ENCODE data around the gene EEFSEC. TPM values are rescaled to one million over a fixed set of nuclear protein-coding genes. Genes with fewer than 3 reads are reported as not detected.

Gene EEFSEC
- total RNA-seq, 1 donor from 2014 or later, result 15.3 TPM

- Histone ChIP-seq H3K9me3 (no peaks in the 10 kb centered on the region), H3K36me3 (no peaks in the 10 kb centered on the region), H3K27ac (no peak overlapping the region), H3K4me1 (no peaks in the 10 kb centered on the region), H3K4me3 (no peak overlapping the region), H3K27me3 (no peaks in the 10 kb centered on the region)
- no peak for TF ChIP-seq CTCF (IDR thresholded peaks at IDR 0.05)
- intact Hi-C loops (cut with DNase I), result no loop called here
- DNase-seq (no peak), ATAC-seq (no peak)
These were observed 141.8 kb downstream of the EEFSEC start for GRCh38 chr3:128294999-128295468.

GRCh38 chr3:128296469-128297251, 143.4 kb downstream of the EEFSEC start:
- H3K27me3 ChIP-seq, result no peaks in the 10 kb centered on the region
- no peak for TF ChIP-seq CTCF (IDR thresholded peaks at IDR 0.05)
- intact Hi-C loops (cut with DNase I), result no loop called here
- no peaks in the 10 kb centered on the region for H3K36me3 ChIP-seq
- no peaks in the 10 kb centered on the region for H3K9me3 ChIP-seq
- no peaks in the 10 kb centered on the region for H3K4me1 ChIP-seq
- H3K27ac ChIP-seq, result no peak overlapping the region
- no peak overlapping the region for H3K4me3 ChIP-seq
- no peak for DNase-seq
- peak; percentile 21 for ATAC-seq

GRCh38 chr3:128297401-128298138, 144.3 kb downstream of the EEFSEC start:
- intact Hi-C loops (cut with DNase I), result no loop called here
- DNase-seq, result no peak

GRCh38 chr3:128301186-128302023, 148.1 kb downstream of the EEFSEC start:
- no peaks in the 10 kb centered on the region for H3K27me3 ChIP-seq
- no peaks in the 10 kb centered on the region for H3K36me3 ChIP-seq
- ATAC-seq (no peak), DNase-seq (no peak)
- no peaks in the 10 kb centered on the region for H3K4me1 ChIP-seq
- no peaks in the 10 kb centered on the region for H3K9me3 ChIP-seq
- H3K27ac ChIP-seq, result no peak overlapping the region
- TF ChIP-seq CTCF (IDR thresholded peaks at IDR 0.05), result no peak
- no peak overlapping the region for H3K4me3 ChIP-seq
- intact Hi-C loops (cut with DNase I), result no loop called here

More at GRCh38 chr3:128297401-128298138, 144.3 kb downstream of the EEFSEC start:
- no peaks in the 10 kb centered on the region for H3K36me3 ChIP-seq
- H3K27me3 ChIP-seq, result no peaks in the 10 kb centered on the region
- no peaks in the 10 kb centered on the region for H3K4me1 ChIP-seq
- H3K27ac ChIP-seq, result no peak overlapping the region
- peak; percentile 54 for ATAC-seq
- no peak for TF ChIP-seq CTCF (IDR thresholded peaks at IDR 0.05)
- H3K4me3 ChIP-seq, result no peak overlapping the region
- no peaks in the 10 kb centered on the region for H3K9me3 ChIP-seq

- intact Hi-C loops (cut with DNase I), result no loop called here
- no peak for TF ChIP-seq CTCF (IDR thresholded peaks at IDR 0.05)
These were observed 153.2 kb downstream of the EEFSEC start for GRCh38 chr3:128306481-128306880.

More at GRCh38 chr3:128306481-128306880, 153.2 kb downstream of the EEFSEC start:
- Histone ChIP-seq H3K4me1 (no peaks in the 10 kb centered on the region), H3K4me3 (no peak overlapping the region), H3K27ac (no peak overlapping the region), H3K27me3 (no peaks in the 10 kb centered on the region), H3K36me3 (no peaks in the 10 kb centered on the region), H3K9me3 (no peaks in the 10 kb centered on the region)
- DNase-seq, result no peak
- ATAC-seq, result no peak

Data from upper lobe of right lung (tissue), 1 donor.